GM12878 (cell line): ENCODE measurements around the gene DAD1. TPM values are rescaled to one million over a fixed set of nuclear protein-coding genes. Genes with fewer than 3 reads are reported as not detected.

Experiments
- ATF3 ChIP-seq: IDR thresholded peaks from 2 replicates; pipeline ENCODE4 v1.6.1; 2011; ENCODE audit warnings: low read depth, mild to moderate bottlenecking, low read length, moderate library complexity, borderline replicate concordance; ENCODE audit errors: extremely low read depth
- CEBPB ChIP-seq, 2 experiments: fragments of 150-350 bp in 1 of 2; IDR thresholded peaks; 2 replicates each; pipeline ENCODE4 v1.6.1; 2012 to 2014; ENCODE audit warnings: low read depth in 2 of 2, low read length in 2 of 2, borderline replicate concordance in 1 of 2, inconsistent platforms in 1 of 2
- CHD1 ChIP-seq: IDR thresholded peaks from 2 replicates; pipeline ENCODE4 v1.6.1; 2012; ENCODE audit warnings: low read depth, low read length, improper control_type of control experiment
- EGR1 ChIP-seq, 2 experiments: IDR thresholded peaks; 1 replicate in 1 of 2; 2 replicates in 1 of 2; pipeline ENCODE4 v1.6.1; 2011 to 2012; ENCODE audit warnings: low read depth in 2 of 2, low read length in 2 of 2, borderline replicate concordance in 1 of 2, mild to moderate bottlenecking in 1 of 2, moderate library complexity in 1 of 2
- ELK1 ChIP-seq: IDR thresholded peaks from 2 replicates; pipeline ENCODE4 v1.6.1; 2012; ENCODE audit warnings: low read depth, low read length, improper control_type of control experiment
- HDGF ChIP-seq: fragments of 450-650 bp; IDR thresholded peaks from 2 replicates; pipeline ENCODE4 v1.6.1; 2016; ENCODE audit warnings: antibody characterized with exemption
- HSF1 ChIP-seq: fragments of 150-350 bp; IDR thresholded peaks from 2 replicates; pipeline ENCODE4 v1.6.1; 2014; ENCODE audit warnings: mild to moderate bottlenecking, low read depth, low read length
- KLF5 ChIP-seq: fragments of 450-650 bp; IDR thresholded peaks from 2 replicates; pipeline ENCODE4 v1.6.1; 2014; ENCODE audit warnings: mild to moderate bottlenecking; ENCODE audit not compliant: partially characterized antibody
- MLLT1 ChIP-seq: fragments of 450-650 bp; IDR thresholded peaks from 2 replicates; pipeline ENCODE4 v1.6.1; 2016; ENCODE audit warnings: mild to moderate bottlenecking
- MTA2 ChIP-seq: fragments of 450-650 bp; IDR thresholded peaks from 2 replicates; pipeline ENCODE4 v1.6.1; 2016; ENCODE audit warnings: low read depth, mild to moderate bottlenecking, moderate library complexity
- MYC ChIP-seq: IDR thresholded peaks from 2 replicates; pipeline ENCODE4 v1.6.1; 2011; ENCODE audit warnings: mild to moderate bottlenecking, low read length, moderate library complexity, inconsistent platforms; ENCODE audit not compliant: insufficient read depth, insufficient replicate concordance, insufficient read length, severe bottlenecking
- PML ChIP-seq: IDR thresholded peaks from 2 replicates; pipeline ENCODE4 v1.6.1; 2012; ENCODE audit warnings: low read length, inconsistent platforms
- PRDM15 ChIP-seq: fragments of 450-650 bp; formaldehyde crosslinking; IDR thresholded peaks from 2 replicates; pipeline ENCODE4 v1.4.0; 2020; ENCODE audit warnings: mild to moderate bottlenecking, moderate library complexity
- RAD21 ChIP-seq: IDR thresholded peaks from 2 replicates; pipeline ENCODE4 v1.6.1; 2011; ENCODE audit warnings: mild to moderate bottlenecking, low read depth, low read length, moderate library complexity; ENCODE audit not compliant: insufficient read depth
- RB1 ChIP-seq: fragments of 450-650 bp; formaldehyde crosslinking; IDR thresholded peaks from 2 replicates; pipeline ENCODE4 v1.6.1; 2017; ENCODE audit warnings: mild to moderate bottlenecking, borderline replicate concordance
- RFX5 ChIP-seq: IDR thresholded peaks from 2 replicates; pipeline ENCODE4 v1.6.1; 2011; ENCODE audit warnings: low read depth, low read length, improper control_type of control experiment
- SPI1 ChIP-seq: IDR thresholded peaks from 2 replicates; pipeline ENCODE4 v1.6.1; 2011; ENCODE audit warnings: low read depth, mild to moderate bottlenecking, low read length, moderate library complexity, borderline replicate concordance; ENCODE audit not compliant: insufficient read depth
- SUPT20H ChIP-seq: IDR thresholded peaks from 2 replicates; pipeline ENCODE4 v1.6.1; 2011; ENCODE audit warnings: low read depth, mild to moderate bottlenecking, low read length, moderate library complexity, borderline replicate concordance; ENCODE audit not compliant: control insufficient read depth
- USF2 ChIP-seq: IDR thresholded peaks from 2 replicates; pipeline ENCODE4 v1.6.1; 2011; ENCODE audit warnings: low read depth, low read length, improper control_type of control experiment, borderline replicate concordance
- YY1 ChIP-seq: IDR thresholded peaks from 2 replicates; pipeline ENCODE4 v1.6.1; 2011; ENCODE audit warnings: low read depth, mild to moderate bottlenecking, low read length
- polyA plus RNA-seq, 11 experiments: library from polyadenylated mRNA; depleted of rRNA in 4 of 11; unstranded in 6 of 11; stranded (reverse) in 5 of 11; fragments of >200 nt; fragmentation: Nextera tagmentation in 4 of 11; fragmentation: Illumina TruSeq in 1 of 11; extraction: Ambion mirVana in 4 of 11; extraction: Trizol in 1 of 11; gene quantifications; 1 replicate in 1 of 11; 2 replicates in 10 of 11; pipeline versions ENCODE4 v1.2.1 to v1.2.3, GENCODE V29; 2011 to 2016; ENCODE audit warnings: inconsistent platforms in 2 of 11, missing spikeins in 2 of 11, low read depth in 1 of 11
- total RNA-seq, 4 experiments: library from RNA; depleted of rRNA in 3 of 4; stranded (reverse); fragments of >200 nt in 3 of 4; fragmentation: Illumina TruSeq in 1 of 4; extraction: Trizol in 1 of 4; gene quantifications; 2 replicates each; pipeline versions ENCODE4 v1.2.1 to v1.2.3, GENCODE V29; 2013 to 2021

The DAD1 gene
- total and polyA plus RNA-seq, 10 of the 15 experiments (the other 5 are each of a cell fraction or from before 2014, with no cell fraction given), result 161 to 920 (median 319) TPM

- TF ChIP-seq KLF5, result no peak
- 0 out of 2 replicates have a peak, but pooled peaks have one; percentile 63 for TF ChIP-seq CHD1
- TF ChIP-seq ATF3, result no peak
- TF ChIP-seq PML, result no peak
- TF ChIP-seq SPI1, result peak; percentile 52; the same call in 1 of the 2 replicates
- TF ChIP-seq USF2, result no peak
- no peak for TF ChIP-seq RFX5
- no peak for TF ChIP-seq RB1
- peak; percentile 92 for TF ChIP-seq MLLT1
- no peak for TF ChIP-seq MYC
- no peak for TF ChIP-seq ELK1
- no peak for TF ChIP-seq HSF1
- TF ChIP-seq MTA2, result peak; percentile 93
- 0 out of 2 replicates have a peak, but pooled peaks have one; percentile 11 for TF ChIP-seq RAD21
- no peak for TF ChIP-seq HDGF
- TF ChIP-seq YY1, result no peak
- no peak for TF ChIP-seq EGR1 (IDR thresholded peaks at IDR 0.05; ENCODE audit: borderline replicate concordance in 1 of 2, low read depth in 2 of 2, low read length in 2 of 2)
- TF ChIP-seq SUPT20H, result no peak
- TF ChIP-seq PRDM15, result no peak
- no peak for TF ChIP-seq CEBPB (IDR thresholded peaks at IDR 0.05; ENCODE audit: borderline replicate concordance in 1 of 2, low read depth in 2 of 2, low read length in 2 of 2)
Observed at GRCh38 chr14:22565391-22565945, 23.6 kb downstream of the DAD1 start (continued).
